ENCODE measurements around the gene WASHC4.

The WASHC4 gene, protein sequence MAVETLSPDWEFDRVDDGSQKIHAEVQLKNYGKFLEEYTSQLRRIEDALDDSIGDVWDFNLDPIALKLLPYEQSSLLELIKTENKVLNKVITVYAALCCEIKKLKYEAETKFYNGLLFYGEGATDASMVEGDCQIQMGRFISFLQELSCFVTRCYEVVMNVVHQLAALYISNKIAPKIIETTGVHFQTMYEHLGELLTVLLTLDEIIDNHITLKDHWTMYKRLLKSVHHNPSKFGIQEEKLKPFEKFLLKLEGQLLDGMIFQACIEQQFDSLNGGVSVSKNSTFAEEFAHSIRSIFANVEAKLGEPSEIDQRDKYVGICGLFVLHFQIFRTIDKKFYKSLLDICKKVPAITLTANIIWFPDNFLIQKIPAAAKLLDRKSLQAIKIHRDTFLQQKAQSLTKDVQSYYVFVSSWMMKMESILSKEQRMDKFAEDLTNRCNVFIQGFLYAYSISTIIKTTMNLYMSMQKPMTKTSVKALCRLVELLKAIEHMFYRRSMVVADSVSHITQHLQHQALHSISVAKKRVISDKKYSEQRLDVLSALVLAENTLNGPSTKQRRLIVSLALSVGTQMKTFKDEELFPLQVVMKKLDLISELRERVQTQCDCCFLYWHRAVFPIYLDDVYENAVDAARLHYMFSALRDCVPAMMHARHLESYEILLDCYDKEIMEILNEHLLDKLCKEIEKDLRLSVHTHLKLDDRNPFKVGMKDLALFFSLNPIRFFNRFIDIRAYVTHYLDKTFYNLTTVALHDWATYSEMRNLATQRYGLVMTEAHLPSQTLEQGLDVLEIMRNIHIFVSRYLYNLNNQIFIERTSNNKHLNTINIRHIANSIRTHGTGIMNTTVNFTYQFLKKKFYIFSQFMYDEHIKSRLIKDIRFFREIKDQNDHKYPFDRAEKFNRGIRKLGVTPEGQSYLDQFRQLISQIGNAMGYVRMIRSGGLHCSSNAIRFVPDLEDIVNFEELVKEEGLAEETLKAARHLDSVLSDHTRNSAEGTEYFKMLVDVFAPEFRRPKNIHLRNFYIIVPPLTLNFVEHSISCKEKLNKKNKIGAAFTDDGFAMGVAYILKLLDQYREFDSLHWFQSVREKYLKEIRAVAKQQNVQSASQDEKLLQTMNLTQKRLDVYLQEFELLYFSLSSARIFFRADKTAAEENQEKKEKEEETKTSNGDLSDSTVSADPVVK

GRCh38 chr12:105107494-105108371 lies at the start of gene WASHC4:
TSS of gene WASHC4 (plus strand) at chr12:105107731. CDS start at chr12:105107801, 70 bp downstream.
- DNase-seq (ENCODE audit: low read depth): peak; percentile 77

GRCh38 chr12:105060715-105061378 lies 46.7 kb upstream of the WASHC4 start:
- DNase-seq (ENCODE audit: low read depth): no peak

DNA sequence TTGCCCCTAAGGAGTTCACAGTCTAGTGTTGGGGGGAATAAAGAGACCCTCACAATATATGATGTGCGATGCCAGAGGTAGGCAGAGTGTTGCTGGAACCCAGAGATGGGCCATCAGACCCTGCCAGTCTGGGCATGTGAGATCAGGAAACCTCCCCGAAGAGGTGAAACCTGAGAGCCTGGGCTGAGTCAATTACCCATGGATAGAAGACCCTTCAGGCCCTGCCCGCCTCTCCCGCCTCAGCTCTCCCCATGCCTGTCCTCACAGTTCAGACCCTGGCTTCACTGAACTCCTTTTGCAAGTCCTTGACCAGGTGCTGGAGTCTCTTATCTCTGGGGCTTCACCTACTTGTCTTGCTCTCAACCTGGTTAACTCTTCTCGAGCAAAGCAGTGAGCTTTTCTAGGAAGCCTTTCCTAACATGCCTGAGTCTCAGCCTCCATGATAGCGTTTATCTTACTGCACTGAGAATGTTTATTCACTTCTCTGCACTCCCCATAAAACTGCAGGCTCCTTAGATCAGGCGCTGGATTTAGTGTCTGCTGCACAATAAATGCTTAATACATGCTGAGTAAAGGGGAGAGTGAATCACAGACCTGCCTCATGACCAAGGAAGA lies 42.9 kb upstream of the WASHC4 start:
- DNase-seq (ENCODE audit: low read depth): no peak

DNA sequence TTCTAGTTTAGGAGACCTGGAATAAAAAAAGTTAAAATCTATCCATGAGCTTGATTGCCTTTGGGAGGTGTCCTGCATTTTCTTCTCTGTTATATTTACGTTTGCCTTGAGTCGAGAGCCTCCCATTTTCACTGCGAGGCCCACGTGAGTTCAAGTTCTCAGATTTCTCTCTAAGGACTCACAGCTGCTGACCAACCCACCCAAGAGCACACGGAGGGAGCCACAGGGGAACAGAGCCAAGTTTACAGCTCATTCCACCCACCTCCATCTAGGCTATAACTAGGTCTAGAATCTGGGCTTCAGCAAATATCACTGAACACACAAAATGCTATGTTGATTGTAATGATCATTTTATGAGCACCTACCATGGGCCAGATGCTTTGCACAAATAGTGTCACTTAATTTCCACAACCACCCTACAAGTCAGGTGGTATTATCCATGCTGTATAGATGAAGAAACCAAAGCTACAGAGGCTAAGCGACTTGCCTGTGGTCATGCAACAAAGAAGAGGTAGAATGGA lies 40.0 kb upstream of the WASHC4 start:
- no peak for DNase-seq (ENCODE audit: low read depth)

- DNase-seq (ENCODE audit: low read depth): no peak
Observed at GRCh38 chr12:105069936-105070702, 37.4 kb upstream of the WASHC4 start.

DNA sequence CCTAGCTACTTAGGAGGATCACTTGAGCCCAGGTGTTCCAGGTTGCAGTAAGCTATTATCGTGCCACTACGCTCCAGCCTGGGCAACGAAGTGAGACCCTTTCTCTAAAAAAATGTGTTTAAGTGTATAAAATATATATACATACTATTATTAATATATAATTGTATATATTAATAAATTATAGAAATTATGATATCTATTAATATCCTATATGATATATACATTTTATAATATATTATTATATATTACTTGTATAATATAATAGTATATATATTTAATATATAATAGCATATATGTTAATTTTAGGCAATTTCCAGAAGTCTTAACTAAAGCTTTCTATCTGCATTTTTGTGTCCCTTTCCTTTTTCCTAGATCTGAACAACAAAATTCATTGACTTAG lies 35.5 kb upstream of the WASHC4 start:
- DNase-seq (ENCODE audit: low read depth): no peak

DNA sequence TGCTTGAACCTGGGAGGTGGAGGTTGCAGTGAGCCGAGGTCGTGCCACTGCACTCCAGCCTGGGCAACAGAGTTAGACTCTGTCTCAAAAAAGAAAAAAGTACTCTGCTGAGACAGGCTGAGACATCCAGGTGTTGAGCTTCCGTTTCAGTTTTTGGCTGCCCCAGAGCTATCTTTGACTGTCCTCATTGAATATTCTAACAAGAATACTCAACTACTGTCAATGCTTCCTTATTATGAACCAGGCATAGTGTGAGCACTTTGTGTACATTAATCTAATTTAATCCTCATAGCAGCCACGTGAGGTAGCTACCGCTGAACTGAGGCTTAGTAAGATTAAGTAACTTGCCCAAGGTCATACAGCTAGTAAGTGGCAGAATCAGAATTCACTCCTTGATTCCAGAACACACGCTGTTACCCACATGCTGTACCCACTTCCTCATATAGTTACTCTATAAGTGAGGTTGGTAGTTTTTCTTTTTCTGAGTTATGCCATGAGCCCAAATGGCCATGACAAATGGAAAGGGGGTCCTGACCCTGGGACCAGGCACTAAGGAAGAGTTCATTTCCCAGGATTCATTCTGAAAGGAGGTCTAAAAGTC lies 34.5 kb upstream of the WASHC4 start:
- no peak for DNase-seq (ENCODE audit: low read depth)

DNA sequence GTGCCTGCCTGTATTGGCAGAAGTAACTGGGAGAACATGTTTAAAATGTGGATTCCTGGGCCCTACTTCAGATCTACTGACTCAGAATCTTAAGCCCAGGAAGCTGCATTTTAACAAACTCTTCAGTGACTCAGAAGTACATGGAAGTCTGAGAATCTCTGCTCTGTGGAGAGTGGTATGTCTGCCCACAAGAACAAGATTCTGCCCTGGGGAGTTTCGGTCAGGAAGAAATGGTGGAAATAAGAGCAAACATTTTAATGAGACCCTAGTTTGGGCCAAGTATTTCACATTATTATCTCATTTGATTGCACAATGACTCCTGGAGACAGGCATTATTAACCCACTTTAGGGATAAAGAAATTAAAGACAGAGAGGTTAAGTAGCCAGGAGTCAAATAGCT lies 31.4 kb upstream of the WASHC4 start:
- DNase-seq (ENCODE audit: low read depth): no peak

DNA sequence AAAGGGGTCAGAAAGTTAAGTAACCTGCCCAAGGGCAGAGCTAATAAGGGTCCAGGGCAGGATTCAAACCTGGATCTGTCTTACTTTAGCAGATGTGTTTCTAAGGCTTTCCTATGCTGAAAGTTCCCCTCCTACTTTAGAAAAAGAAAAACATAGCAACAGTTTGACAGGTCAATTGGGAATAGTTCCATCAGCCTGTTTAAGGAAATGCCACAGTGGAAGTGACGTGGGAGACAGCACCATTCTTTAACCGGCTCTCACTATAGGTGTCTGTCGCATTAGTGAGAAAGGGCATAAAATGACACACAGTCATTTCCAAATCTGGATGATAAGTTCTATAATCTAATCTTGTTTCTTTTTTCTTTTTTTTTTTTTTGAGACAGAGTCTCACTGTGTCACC lies 30.6 kb upstream of the WASHC4 start:
- no peak for DNase-seq (ENCODE audit: low read depth)

- DNase-seq (ENCODE audit: low read depth): no peak
Observed at GRCh38 chr12:105077435-105077834, 30.1 kb upstream of the WASHC4 start.

- no peak for DNase-seq (ENCODE audit: low read depth)
Observed at GRCh38 chr12:105078712-105079570, 28.6 kb upstream of the WASHC4 start.

DNA sequence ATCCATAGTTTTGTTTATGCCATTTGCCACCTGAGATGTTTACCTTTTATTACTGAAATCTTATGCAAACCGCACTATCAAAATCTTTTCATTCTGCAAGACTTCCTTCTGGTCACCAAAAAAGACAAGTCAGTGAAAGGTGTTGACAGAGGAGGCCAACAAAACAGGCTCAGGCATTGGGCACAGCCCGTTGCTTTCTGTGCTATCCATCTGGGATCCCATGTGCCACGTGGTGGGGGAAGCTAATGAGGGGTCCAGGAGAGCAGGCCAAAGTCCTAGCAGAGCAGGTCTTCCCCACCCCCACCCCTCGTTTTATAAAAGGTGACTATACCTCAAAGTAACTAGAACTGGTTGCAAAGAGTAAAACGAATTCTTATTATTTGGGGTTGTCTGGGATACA lies 24.5 kb upstream of the WASHC4 start:
- no peak for DNase-seq (ENCODE audit: low read depth)

DNA sequence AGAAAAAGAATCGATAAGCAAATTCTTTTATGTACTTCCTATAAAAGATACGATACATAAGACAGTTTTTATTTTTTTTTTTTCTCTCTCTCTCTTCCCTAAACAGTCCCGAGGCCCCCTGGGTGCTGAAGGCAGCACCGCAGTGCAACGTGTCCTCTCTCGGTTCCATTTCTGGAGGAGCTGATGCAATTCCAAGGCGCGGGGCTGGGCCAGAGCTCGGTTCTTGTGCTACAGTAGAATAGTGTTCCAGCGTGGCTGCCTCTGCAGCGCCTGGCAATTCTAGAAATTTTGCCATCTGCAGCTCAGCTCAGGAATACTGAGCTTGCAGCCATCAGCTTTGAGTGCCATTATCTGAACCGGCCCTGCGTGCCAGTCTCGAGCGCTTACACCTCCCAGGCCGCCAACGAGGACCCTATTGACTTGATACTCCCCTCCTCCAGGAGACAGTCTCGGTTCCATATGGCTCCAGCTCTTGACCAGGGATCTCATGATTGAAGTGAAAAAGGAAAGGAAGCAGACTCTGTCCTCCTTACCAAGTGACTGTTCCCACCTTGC lies 23.9 kb upstream of the WASHC4 start:
- peak; percentile 58 for DNase-seq (ENCODE audit: low read depth)

GRCh38 chr12:105084251-105085250 lies 23.0 kb upstream of the WASHC4 start, which contains the start of gene ALDH1L2:
TSS of gene ALDH1L2 (minus strand) at chr12:105084458. CDS start at chr12:105084436, 22 bp downstream.
- DNase-seq (ENCODE audit: low read depth): peak; percentile 93

DNA sequence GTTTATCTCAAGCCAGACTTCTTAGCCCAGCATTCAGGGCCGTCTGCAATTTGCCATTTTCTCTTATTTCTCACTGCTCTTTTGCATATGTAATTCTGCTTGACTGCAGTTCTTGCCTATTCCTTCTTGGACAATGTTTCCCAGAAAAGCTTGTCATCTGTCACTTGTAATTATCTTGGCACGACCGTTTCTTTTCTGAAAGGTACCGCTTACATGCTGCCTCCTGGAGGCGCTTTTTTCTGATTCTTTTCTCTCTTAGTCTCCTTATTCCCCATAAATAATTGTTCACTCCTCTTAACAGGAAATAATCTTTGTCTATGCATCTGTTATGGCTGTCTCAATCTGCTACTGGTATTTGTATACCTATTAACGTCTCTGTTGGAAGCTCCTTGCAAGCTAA lies 22.0 kb upstream of the WASHC4 start:
- no peak for DNase-seq (ENCODE audit: low read depth)

DNA sequence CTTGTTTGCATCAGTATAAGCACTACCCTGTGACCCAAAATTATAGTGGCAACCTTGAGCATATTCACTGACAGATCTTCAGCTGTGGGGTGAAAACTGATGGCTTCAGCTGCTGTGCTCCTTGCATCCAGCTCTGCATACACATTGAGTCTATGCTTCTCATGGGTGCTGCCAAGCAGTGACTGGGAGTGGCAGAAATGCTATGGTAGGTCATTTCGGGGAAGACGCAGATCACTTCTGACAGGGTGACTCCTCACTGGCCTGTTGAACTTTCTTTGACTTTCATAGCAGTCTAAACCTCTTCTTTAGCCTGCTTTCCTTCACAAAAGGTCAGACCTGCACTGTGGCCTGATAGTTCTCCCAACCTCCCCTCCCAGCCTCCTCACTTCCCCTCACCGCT lies 17.7 kb upstream of the WASHC4 start:
- DNase-seq (ENCODE audit: low read depth): no peak

All from fibroblast of the conjunctiva (primary cell).